Uterus (tissue), 4 donors: ENCODE measurements around the gene POLR1E. TPM values are rescaled to one million over a fixed set of nuclear protein-coding genes. Genes with fewer than 3 reads are reported as not detected.

ENCODE experiments used
- DNase-seq, 2 donors: peaks; one replicate each; pipeline ENCODE4 v3.0.0-alpha.2; 2019 to 2020
- H3K27ac ChIP-seq, 2 donors: fragments of 200-600 bp; sonication (generic); 1 replicate in 1 of 2; 2 replicates in 1 of 2; pipeline ENCODE4 v1.5.1; 2016 to 2018
- H3K27me3 ChIP-seq, 2 donors: fragments of 200-600 bp; sonication (generic); one replicate each; pipeline ENCODE4 v1.5.1; 2018 to 2019; ENCODE audit warnings: control low read depth in 1 of 2
- H3K36me3 ChIP-seq, 2 donors: fragments of 200-600 bp; sonication (generic); one replicate each; pipeline ENCODE4 v1.5.1; 2019; ENCODE audit warnings: control low read depth in 1 of 2
- H3K4me1 ChIP-seq, 2 donors: fragments of 200-600 bp; sonication (generic); one replicate each; pipeline ENCODE4 v1.5.1; 2018 to 2019; ENCODE audit warnings: control low read depth in 1 of 2
- H3K4me3 ChIP-seq, 2 donors: fragments of 200-600 bp; sonication (generic); 1 replicate in 1 of 2; 2 replicates in 1 of 2; pipeline ENCODE4 v1.5.1; 2018 to 2019; ENCODE audit warnings: mild to moderate bottlenecking in 1 of 2
- H3K9me3 ChIP-seq, 2 donors: fragments of 200-600 bp; sonication (generic); one replicate each; pipeline ENCODE4 v1.5.1; 2019; ENCODE audit warnings: control low read depth in 1 of 2
- CTCF ChIP-seq, 4 experiments: fragments of 200-600 bp in 2 of 4; fragments of 450-650 bp in 2 of 4; sonication (generic) in 2 of 4; IDR thresholded peaks; one replicate each; pipeline ENCODE4 v1.5.1; 2016 to 2019; ENCODE audit warnings: antibody characterized with exemption in 4 of 4, mild to moderate bottlenecking in 2 of 4, moderate library complexity in 1 of 4
- POLR2A ChIP-seq, 2 donors: fragments of 450-650 bp; IDR thresholded peaks; one replicate each; pipeline ENCODE4 v1.6.1; 2016; ENCODE audit warnings: antibody characterized with exemption in 2 of 2, mild to moderate bottlenecking in 1 of 2, moderate library complexity in 1 of 2
- intact Hi-C: fragments of 100-400 bp; cut with DNase I; formaldehyde crosslinking; loops from one replicate; pipeline ENCODE4 v1.15.1; 2023; ENCODE audit warnings: low total_unique reads
- total RNA-seq, 4 donors: library from RNA; depleted of rRNA in 3 of 4; stranded (reverse); fragments of >200 nt in 3 of 4; gene quantifications; one replicate each; pipeline versions ENCODE4 v1.1.0 to v1.2.4, GENCODE V29; 2014 to 2023
- donor health status: DM: yes; HTN: yes; CAD: no.

POLR1E gene
- total RNA-seq, 4 donors from 2014 or later, result 13.2 to 42.7 (median 35.8) TPM

- Histone ChIP-seq H3K36me3 (no peaks in the 10 kb centered on the region), H3K9me3 (no peaks in the 10 kb centered on the region), H3K27ac (no peak overlapping the region), H3K4me1 (no peaks in the 10 kb centered on the region), H3K4me3 (no peak overlapping the region), H3K27me3 (no peaks in the 10 kb centered on the region)
- no peak for DNase-seq
- TF ChIP-seq POLR2A (IDR thresholded peaks at IDR 0.05), result no peak
- intact Hi-C loops, result no loop called here
These were observed 12.7 kb downstream of the POLR1E start for GRCh38 chr9:37498457-37498856.

GRCh38 chr9:37499297-37499696 lies 13.5 kb downstream of the POLR1E start:
- H3K27me3 ChIP-seq, result no peaks in the 10 kb centered on the region
- H3K9me3 ChIP-seq, result no peaks in the 10 kb centered on the region
- H3K4me1 ChIP-seq, result no peaks in the 10 kb centered on the region
- DNase-seq, result no peak
- intact Hi-C loops, result no loop called here
- TF ChIP-seq CTCF (IDR thresholded peaks at IDR 0.05), result no peak
- no peak for TF ChIP-seq POLR2A (IDR thresholded peaks at IDR 0.05)
- H3K4me3 ChIP-seq, result no peak overlapping the region
- H3K36me3 ChIP-seq, result no peaks in the 10 kb centered on the region
- H3K27ac ChIP-seq, result no peak overlapping the region

- intact Hi-C loops, result no loop called here
- Histone ChIP-seq H3K9me3 (no peaks in the 10 kb centered on the region), H3K27ac (no peak overlapping the region), H3K27me3 (no peaks in the 10 kb centered on the region), H3K36me3 (no peaks in the 10 kb centered on the region), H3K4me3 (no peak overlapping the region), H3K4me1 (no peaks in the 10 kb centered on the region)
- no peak for TF ChIP-seq CTCF (IDR thresholded peaks at IDR 0.05)
- no peak for TF ChIP-seq POLR2A (IDR thresholded peaks at IDR 0.05)
- DNase-seq, result no peak
These were observed 16.3 kb downstream of the POLR1E start for GRCh38 chr9:37501957-37502596.

GRCh38 chr9:37503736-37504135 lies 18.0 kb downstream of the POLR1E start:
- H3K4me1 ChIP-seq, result no peaks in the 10 kb centered on the region
- intact Hi-C loops, result no loop called here
- DNase-seq, result no peak
- H3K27me3 ChIP-seq, result no peaks in the 10 kb centered on the region
- H3K9me3 ChIP-seq, result no peaks in the 10 kb centered on the region
- H3K36me3 ChIP-seq, result no peaks in the 10 kb centered on the region
- H3K27ac ChIP-seq, result no peak overlapping the region
- H3K4me3 ChIP-seq, result no peak overlapping the region
- TF ChIP-seq POLR2A (IDR thresholded peaks at IDR 0.05) (no peak), CTCF (IDR thresholded peaks at IDR 0.05) (no peak)

GRCh38 chr9:37504605-37505004 lies 18.9 kb downstream of the POLR1E start:
- no peak overlapping the region for H3K4me3 ChIP-seq
- no peak for DNase-seq
- H3K36me3 ChIP-seq, result no peaks in the 10 kb centered on the region
- no peaks in the 10 kb centered on the region for H3K27me3 ChIP-seq
- H3K9me3 ChIP-seq, result no peaks in the 10 kb centered on the region
- H3K4me1 ChIP-seq, result no peaks in the 10 kb centered on the region
- intact Hi-C loops, result no loop called here
- TF ChIP-seq CTCF (IDR thresholded peaks at IDR 0.05) (no peak), POLR2A (IDR thresholded peaks at IDR 0.05) (no peak)
- no peak overlapping the region for H3K27ac ChIP-seq
